Gastrocnemius medialis (tissue), 4 donors: ENCODE results near the gene CTSH.

Experiments
- CTCF ChIP-seq, 5 experiments: fragments of 450-650 bp in 3 of 5; fragments of 200-600 bp in 2 of 5; sonication (generic) in 2 of 5; IDR thresholded peaks in 4 of 5; conservative IDR thresholded peaks in 1 of 5; 1 replicate in 4 of 5; 2 replicates in 1 of 5; pipeline ENCODE4 v1.5.1; 2016 to 2019; ENCODE audit warnings: antibody characterized with exemption in 5 of 5, mild to moderate bottlenecking in 3 of 5, moderate library complexity in 3 of 5
- POLR2A ChIP-seq, 2 donors: fragments of 450-650 bp; IDR thresholded peaks; one replicate each; pipeline ENCODE4 v1.6.1; 2017; ENCODE audit warnings: antibody characterized with exemption in 2 of 2, mild to moderate bottlenecking in 2 of 2, moderate library complexity in 2 of 2

- TF ChIP-seq CTCF (IDR thresholded peaks at IDR 0.05 in 4 of 5, conservative IDR thresholded peaks at IDR 0.05 in 1 of 5) (no peak), POLR2A (IDR thresholded peaks at IDR 0.05) (no peak)
Observed at GRCh38 chr15:78927077-78927790, 17.6 kb downstream of the CTSH start.
